NCI-H1694 (cell line): ENCODE data around the gene MYO1C.
"Not testable (repeated sequence)": the region's sequence is repeated elsewhere in the genome, so short reads cannot be mapped to it uniquely, and the experiment has no call there.

Experiments used
- DNase-seq: peaks from one replicate; lab custom pipeline; 2025; lab: John Stamatoyannopoulos, UW

The MYO1C gene, protein sequence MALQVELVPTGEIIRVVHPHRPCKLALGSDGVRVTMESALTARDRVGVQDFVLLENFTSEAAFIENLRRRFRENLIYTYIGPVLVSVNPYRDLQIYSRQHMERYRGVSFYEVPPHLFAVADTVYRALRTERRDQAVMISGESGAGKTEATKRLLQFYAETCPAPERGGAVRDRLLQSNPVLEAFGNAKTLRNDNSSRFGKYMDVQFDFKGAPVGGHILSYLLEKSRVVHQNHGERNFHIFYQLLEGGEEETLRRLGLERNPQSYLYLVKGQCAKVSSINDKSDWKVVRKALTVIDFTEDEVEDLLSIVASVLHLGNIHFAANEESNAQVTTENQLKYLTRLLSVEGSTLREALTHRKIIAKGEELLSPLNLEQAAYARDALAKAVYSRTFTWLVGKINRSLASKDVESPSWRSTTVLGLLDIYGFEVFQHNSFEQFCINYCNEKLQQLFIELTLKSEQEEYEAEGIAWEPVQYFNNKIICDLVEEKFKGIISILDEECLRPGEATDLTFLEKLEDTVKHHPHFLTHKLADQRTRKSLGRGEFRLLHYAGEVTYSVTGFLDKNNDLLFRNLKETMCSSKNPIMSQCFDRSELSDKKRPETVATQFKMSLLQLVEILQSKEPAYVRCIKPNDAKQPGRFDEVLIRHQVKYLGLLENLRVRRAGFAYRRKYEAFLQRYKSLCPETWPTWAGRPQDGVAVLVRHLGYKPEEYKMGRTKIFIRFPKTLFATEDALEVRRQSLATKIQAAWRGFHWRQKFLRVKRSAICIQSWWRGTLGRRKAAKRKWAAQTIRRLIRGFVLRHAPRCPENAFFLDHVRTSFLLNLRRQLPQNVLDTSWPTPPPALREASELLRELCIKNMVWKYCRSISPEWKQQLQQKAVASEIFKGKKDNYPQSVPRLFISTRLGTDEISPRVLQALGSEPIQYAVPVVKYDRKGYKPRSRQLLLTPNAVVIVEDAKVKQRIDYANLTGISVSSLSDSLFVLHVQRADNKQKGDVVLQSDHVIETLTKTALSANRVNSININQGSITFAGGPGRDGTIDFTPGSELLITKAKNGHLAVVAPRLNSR

GRCh38 chr17:1492249-1493206 lies at the start of gene MYO1C:
Gene MYO1C, minus strand, starts transcription at chr17:1492686. Its CDS starts 199 bp downstream, at chr17:1492487.
- no peak for DNase-seq

GRCh38 chr17:1541367-1541904 lies 49.0 kb upstream of the MYO1C start:
- DNase-seq, result no peak

DNA sequence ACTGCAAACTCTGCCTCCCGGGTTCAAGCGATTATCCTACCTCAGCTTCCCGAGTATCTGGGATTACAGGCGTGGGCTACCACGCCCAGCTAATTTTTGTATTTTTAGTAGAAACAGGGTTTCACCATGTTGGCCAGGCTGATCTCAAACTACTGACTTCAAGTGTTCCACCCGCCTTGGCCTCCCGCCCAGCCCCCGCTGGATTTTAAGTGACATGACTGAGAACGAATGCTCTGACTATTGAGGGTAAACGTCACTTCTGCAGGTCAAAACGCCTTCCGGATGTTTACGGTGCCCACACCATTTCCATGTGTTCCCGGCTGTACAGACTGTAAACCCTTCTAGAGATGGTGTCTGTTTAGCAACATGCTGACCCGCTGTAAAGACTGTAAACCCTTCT lies 47.3 kb upstream of the MYO1C start:
- DNase-seq, result no peak

- no peak for DNase-seq
Measured at GRCh38 chr17:1535737-1536136, 43.3 kb upstream of the MYO1C start.

DNA sequence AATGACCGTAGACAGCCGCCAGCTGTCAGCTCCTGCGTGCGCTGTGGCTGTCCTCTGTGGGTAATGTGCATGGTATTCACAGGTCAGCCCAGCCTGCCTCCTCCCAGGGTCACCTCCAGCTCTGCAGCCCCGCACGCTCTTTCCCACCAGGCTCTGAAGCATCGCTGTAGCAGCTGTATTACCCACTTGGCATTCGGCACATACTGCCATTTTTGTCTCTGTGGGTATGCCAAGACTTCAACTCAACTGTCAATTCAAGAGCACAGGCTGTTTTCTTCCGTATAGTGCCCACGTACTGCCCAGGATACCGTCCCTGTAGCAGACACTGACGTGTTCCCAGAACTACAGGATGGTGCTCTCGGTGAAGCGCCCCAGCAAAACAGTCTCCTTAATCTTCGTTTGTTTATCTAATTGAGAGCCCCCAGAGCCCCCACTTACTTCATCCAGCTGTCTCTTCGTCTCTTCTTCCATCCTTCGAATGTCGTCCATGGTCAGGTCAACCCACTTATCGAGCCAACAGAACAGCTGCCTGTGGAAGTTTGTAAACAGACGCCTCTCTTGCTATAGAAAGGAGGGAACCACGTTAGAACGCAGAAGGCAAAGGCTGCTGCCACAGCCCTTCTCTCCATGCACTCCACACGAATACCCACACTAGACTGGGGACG lies 41.3 kb upstream of the MYO1C start:
- DNase-seq, result no peak

DNA sequence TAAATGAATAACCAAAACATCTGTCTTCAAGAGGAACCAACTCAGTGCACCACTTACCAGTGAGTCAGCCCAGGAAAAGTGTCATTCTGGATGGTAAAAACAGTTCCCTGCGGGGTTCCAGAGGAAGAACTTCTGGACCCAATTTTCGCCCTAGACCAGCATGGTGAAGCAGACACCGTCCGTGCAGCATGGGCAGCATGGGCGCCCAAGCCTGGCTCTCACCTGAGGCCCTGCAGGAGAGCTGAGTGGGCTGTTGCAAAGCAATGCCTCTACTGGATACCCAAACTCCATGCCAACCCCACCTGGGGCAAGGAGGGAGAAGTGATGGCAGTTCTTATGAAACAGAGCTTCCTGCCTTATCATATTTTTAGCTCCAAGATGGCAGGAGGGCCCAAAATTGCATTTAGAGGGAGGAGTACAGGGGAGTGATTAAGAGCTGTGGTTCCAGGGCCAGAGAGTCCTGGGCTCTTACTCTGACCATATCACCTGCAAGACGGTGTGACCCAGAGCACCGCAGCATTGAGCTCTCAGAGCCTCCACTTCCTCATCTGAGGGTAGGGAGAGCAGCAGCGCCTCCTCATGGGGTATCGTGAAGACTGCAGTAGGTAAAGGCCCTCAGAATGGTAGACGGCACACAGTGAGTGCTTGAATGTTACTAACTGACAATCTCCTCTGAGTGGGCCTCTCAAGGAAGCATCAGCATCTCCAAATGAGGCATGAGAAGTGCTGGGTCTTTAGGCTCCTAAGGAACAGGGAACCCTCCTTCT lies 40.5 kb upstream of the MYO1C start:
- no peak for DNase-seq

DNA sequence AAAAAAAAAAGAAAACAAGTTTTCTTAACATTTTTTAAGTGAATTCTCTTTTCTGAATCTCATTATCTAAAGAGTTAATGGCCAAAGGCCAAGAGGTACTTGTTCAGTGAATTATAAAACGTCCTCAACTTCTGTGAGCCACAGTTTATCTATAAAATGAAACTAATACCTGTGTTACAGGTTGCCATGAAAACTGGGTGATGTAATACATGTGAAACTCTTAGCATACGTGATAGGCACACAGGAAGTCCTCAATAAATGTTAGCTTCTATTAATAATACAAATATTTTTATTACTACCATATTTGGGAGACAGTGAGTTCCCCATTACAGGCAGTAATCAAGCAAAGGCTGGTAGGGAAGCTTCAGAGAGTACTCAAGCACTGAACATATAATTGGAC lies 37.4 kb upstream of the MYO1C start:
- DNase-seq, result no peak

DNA sequence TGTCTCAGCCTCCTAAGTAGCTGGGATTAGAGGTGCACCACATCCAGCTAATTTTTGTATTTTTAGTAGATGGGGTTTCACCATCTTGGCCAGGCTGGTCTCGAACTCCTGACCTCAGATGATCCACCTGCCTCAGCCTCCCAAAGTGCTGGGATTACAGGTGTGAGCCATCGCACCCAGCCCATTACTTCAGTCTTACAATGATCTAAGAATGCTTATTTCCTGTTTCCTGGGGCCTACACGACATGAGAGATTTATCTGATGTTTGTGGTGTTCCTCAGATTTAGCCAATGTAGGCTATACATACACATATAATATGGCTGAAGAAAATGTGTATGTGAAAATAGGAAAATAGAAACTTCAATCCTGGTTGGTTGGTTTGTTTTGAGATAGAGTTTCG lies 34.4 kb upstream of the MYO1C start:
- DNase-seq, result not testable (repeated sequence)

- no peak for DNase-seq
Measured at GRCh38 chr17:1522626-1523025, 30.1 kb upstream of the MYO1C start.

- no peak for DNase-seq
Measured at GRCh38 chr17:1521086-1521640, 28.7 kb upstream of the MYO1C start.

DNA sequence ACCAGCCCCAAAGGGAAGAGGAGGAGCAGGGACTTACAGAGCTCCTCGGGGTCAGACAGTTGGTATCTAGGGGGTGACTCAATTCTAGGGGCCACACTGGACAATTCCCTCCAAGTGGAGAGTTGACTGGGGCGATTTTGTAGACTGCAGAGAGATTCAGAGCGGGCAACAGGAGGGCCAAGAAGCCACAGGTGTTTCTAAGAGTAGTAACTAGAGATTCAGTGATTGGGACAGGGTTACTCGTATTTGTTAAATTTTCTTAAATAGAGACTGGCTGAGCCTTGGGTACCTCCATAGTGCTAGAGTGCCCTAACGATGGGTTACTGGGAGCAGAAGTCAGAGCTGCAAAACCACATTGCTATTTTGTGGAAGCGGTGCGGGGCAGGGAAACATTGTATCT lies 27.2 kb upstream of the MYO1C start:
- no peak for DNase-seq

DNA sequence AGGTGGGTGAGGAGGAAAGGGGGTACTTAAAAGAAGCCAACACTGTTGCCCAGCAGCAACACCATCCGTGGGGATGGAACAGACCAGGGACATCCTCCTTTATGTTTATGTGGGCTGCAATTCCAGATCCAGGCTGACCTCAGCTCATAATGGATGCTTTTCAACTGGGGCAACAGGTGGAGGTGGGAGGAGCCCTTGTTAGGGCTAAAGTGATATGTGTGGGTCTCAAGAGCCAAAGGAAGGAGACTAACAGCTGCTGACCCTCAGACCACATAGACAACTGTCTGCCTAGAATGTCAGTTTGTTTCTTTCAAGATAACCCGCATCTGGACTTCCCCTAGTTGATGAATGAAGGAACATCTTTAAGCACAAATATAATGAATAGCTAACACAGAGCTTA lies 25.9 kb upstream of the MYO1C start:
- DNase-seq, result no peak

GRCh38 chr17:1516388-1517161 lies 24.1 kb upstream of the MYO1C start, which contains the start of gene INPP5K:
Gene INPP5K, minus strand, starts transcription at chr17:1516612. Its CDS starts 113 bp downstream, at chr17:1516499.
- DNase-seq, result peak; percentile 89

DNA sequence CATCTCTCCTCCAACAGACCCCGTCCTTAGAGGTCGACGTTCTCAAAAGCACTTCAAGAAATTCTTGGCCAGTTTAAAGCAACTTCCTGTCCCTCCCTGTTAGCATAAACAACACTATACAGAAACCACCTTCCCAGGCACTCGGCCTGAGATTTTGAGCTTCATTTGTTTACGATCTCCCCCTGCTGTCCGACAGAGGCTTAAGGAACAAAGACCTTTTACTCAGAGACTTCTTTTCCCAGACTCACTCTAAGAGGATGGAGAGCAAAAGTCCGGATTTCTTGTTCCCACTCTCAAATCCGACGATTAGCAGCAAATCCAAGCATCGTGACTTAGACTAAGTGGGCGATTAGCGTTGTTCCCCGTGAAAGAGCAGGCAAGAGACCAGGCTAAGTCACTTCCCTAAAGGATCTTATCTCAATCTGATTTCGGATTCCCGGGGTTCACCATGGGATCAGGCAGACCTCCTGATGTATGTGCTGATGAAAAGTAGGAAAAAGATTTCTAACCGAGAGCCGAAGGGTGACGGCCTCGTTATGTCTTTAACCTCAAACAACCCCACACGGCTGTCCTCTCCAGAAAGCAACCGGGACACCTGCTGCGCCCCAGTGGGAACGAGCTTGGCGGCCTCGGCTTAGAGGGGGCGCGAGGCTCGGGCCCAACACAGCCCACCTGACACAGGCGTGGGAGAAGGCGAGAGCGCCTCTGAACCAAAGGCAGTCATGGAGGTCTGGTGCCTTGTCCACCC lies 23.3 kb upstream of the MYO1C start:
- peak; percentile 37 for DNase-seq

DNA sequence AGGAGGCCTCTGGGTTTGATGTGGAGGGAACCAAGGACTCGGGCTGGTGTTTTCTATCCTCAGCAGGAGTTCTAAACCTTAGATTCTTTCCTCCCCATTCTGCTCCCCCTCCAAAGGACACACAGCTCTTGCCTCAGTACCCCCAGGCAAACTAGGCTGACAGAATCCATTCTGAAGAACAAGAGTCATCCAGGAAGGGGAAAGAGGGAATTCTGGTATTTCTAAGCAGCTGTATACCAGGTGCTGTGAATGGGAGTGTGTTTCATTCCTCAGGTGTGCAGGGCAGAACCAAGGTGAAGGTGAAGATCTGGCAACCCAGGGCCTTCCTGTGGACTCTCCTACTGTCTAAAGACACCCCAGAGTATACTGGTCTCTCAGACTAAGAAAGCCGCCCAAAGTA lies 19.9 kb upstream of the MYO1C start:
- DNase-seq, result no peak

- DNase-seq, result no peak
Measured at GRCh38 chr17:1511756-1512321, 19.4 kb upstream of the MYO1C start.

DNA sequence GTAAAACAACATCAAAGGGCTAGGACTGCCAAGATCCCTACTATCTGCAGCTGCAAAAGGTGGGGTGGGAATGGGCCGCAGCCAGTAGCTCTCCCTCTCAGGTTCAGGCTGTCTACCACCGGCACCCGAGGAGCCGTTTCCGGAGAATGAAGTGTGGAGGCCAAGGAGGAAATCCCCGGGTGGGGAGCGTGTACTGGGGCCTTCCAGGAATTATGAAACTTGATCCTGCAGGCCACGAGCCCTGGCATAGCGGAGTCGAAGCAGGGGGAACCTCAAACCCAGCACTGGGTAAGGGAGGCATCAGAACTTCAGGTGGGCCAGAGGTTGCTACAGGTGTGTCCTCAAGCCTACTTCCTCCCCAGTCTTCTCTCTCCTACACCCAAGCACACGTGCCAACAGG lies 18.8 kb upstream of the MYO1C start:
- no peak for DNase-seq
